ENCODE results near the gene CDC20B. TPM values are rescaled to one million over a fixed set of nuclear protein-coding genes. Genes with fewer than 3 reads are reported as not detected.
A peak's percentile ranks its signal among the peaks of the same experiment; 100 is the strongest.

CDC20B gene
- under 1 TPM in 3 of 4 donors, not detected in 1; 0.79 to 0.92 (median 0.82) TPM for polyA plus RNA-seq (ENCODE audit: insufficient read length in 4 of 4)

DNA sequence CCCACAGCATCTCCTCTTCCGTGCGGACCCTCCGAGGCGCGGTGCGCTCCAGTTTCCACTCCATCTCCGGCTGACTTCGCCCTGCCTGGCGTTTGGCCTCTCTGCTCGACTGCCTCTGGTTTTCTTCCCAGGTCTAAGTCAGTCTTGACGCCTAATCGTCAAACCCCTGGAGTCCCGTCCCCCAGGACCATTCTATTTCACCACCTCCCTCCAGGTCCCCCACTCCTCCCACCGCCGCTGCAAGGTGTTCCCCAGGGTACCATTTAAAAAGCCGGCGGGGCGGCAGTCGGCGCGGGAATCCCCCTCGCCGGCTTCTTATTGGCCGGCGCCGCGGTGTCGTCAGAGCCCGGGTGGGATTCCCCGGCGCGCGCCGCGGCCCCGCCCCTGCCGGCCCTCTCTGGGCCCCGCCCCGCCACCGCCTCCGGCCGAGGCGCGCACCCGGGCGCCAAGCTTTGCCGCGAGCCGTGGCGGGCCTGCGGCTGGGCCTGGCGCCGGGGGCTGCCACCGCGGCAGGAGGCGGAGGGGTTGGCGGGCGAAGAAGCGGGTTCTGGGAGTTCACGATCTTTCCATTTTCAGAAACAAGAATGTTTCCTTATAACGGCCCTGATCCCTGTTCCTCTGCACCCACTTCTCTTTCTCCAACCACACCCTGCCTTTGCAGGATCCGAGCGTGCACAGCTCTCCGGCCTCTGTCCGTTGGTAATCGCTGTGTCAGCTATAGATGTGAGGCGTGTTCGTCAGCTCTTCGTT lies at the start of gene CDC20B:
Gene CDC20B, minus strand, starts transcription at position 241 of the 750 bp plus-strand sequence. Its CDS starts 177 bp downstream, at position 64.
- peak in 2 of 4 donors; percentile 53 to 61 for DNase-seq (ENCODE audit: low read depth in 4 of 4, low spot score in 3 of 4)

DNA sequence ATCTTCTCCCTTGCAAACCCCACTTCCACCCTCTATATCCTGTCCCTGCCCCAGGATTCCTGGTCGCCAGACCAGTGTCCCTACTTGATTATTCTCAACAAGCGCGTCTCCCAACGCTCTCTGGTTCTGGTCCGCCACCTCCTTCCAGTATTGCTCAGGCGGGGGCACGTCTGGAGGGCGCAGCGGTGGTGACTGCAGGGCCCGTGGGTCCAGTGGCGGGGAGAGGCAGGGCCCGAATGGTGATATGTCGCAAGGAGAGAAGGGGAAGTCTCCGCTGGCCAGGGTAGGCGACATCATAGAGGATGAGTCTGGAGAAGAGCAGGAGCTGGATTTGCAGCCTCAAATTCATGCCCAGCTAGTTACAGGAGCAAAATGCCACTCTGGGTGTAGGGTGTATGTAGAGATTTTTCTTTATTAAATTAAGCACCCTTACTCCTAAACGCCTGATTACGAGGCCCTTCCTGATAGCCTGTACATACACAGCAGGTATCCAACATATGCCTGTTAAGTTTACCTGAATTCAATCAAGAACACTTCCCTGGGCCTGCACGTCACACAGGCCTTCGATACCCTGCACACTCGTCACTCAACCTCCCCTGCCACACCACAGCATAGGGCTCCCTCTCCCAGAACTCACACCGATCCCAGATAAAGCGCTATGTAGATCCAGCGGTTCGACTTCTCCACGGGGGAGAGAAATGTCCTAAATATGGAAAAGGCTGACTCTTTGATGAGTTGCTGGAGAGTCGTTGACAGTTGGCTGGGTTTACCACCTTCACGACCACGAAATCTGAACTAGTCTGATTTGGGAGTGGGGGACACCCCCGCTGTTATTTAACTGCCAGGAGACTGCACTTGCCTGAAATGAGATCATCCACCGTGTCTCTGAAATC lies 49.4 kb upstream of the CDC20B start:
- DNase-seq (ENCODE audit: low read depth in 4 of 4, low spot score in 3 of 4) = no peak

DNA sequence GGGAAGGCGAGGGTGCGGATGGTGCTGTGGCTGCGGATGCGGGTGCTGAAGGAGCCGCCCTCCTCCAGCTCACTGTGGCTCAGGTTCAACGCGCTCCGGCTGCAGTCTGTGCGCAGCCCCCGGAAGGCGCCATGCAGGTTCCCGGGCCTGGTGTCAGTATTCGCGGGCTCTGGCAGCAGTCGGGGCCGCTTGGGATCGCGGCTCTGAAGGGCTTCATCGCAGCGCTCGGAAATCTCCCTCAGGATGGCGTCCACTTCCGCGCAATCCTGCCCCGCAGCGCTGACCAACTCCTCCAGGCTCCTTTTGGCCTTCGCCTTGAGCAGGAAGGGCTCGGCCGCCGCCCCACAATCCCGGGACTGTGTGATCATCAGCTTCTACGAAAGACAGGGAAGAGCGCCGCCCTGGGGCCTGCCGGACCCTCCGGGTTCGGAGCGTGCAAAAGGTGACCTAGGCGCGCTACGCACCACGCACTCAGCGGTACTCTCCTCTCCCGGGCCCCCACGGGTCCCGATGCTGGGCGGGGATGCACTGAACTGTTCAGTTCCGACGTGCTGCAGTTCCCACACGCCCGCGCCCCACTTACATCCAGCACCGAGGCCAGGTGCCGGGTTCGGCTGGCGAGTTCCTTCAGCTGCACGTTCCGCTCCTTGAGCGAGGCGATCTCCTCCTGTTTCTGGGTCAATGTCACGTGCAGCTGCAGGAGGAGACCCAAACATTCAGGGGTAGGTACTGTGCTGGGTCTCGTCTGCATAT lies 47.6 kb upstream of the CDC20B start:
- DNase-seq (ENCODE audit: low read depth in 4 of 4, low spot score in 3 of 4) = no peak

- no peak for DNase-seq (ENCODE audit: low read depth in 4 of 4, low spot score in 3 of 4)
Measured at GRCh38 chr5:55219770-55220169, 46.8 kb upstream of the CDC20B start.

GRCh38 chr5:55218967-55219366 lies 46.0 kb upstream of the CDC20B start:
- peak in 1 of 4 donors; percentile 60 for DNase-seq (ENCODE audit: low read depth in 4 of 4, low spot score in 3 of 4)

DNA sequence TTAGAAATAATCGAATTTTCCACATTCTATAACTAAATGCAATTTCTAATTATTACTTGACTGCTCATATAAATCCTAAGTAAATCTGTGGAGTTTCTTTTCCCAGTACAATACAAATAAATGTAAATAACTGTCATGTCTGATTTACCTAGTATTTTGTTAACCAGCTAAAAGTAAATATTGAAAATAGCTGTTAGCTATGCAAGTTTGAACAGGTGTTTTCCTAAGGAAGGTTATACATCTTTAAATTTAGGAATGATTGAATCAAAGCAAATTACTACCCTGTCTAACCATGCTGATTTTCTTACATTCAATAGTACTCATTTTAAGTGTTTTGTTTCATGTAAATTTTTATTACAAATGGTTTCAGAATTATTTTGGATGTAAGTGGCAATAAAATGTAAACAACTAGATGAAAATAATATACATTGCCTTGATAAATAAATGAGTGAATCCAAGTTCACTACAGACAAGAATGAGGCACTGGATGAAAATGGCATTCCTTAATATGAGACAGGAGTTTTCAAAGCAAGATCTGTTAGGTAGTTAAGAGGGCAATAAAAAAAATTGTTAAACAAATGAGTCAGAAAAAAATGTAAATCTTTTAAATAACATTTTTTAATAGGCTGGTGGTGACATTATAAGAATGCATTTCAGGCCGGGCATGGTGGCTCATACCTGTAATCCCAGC lies 38.4 kb upstream of the CDC20B start:
- no peak for DNase-seq (ENCODE audit: low read depth in 4 of 4, low spot score in 3 of 4)

- no peak for DNase-seq (ENCODE audit: low read depth in 4 of 4, low spot score in 3 of 4)
Measured at GRCh38 chr5:55205001-55205400, 32.0 kb upstream of the CDC20B start.

DNA sequence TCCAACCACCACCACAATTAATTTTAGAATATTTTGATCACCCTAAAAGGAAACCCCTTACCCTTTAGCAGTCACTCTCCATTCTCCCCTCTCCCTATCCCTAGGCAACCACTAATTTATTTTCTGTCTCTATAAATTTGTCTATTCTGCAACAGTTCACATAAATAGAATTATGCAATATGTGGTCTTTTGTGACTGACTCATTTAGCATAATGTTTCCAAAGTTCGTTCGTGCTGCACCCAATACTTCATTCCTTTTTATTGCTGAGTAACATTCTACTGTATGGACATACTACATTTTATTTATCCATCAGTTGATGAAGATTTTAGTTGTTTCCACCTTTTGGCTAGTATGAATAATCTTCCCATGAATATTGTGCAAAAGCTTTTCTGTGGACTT lies 18.2 kb upstream of the CDC20B start:
- DNase-seq (ENCODE audit: low read depth in 4 of 4, low spot score in 3 of 4) = no peak

DNA sequence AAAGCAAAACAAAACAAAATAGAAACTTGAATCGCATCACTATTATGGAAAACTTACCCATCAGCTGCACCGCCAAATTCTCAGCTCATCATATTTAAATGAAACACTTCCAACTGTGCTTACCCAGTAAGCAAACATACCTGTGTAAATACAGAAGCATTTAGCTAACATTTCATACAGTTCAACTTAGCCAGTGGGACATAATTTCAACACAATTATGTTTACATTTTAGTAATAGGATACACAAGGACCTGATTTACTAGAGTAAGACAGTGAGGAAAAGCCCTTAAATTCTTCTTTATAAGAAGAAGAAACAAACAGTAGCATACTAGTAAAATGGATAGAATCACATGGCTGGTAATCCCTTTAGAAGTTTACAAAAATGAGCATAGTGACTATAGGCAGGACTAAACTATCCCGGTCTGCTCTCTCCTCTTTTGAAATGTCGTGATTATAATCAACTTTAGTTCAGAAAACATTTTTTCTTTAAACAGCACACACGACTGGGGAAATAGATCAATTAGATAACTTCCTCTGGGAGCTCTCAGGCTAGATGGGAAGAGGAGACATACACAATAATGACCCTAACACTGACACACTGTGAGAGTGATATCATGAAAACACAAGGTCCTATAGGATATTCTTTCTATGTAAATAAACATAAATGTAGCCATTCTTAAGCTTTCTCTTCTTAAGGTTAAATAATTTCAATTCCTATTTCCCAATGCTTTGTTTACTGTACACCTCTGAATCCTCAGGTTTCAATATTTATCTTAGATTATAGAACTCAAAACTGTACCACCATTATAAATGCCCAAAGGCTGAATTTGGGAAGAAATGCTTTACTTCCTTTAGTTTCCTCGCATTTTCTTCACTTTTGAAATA lies 15.9 kb upstream of the CDC20B start:
- DNase-seq (ENCODE audit: low read depth in 4 of 4, low spot score in 3 of 4) = no peak

DNA sequence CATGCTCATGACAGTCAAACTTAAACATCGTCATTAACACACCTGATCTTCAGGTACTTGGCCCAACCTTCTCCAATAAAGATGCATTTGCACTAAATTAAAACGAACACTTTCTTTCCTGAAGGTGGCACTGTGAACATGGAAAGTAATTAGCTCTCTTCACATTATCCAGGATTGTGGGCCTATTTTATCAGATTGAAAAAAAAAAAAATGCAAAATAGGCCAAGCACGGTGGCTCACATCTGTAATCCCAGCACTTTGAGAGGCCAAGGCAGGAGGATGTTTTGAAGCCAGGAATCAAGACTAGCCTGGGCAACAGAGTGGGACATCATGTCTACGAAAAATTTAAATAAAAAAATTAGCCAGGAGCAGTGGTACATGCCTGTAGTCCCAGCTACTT lies 14.4 kb upstream of the CDC20B start:
- DNase-seq (ENCODE audit: low read depth in 4 of 4, low spot score in 3 of 4) = no peak

DNA sequence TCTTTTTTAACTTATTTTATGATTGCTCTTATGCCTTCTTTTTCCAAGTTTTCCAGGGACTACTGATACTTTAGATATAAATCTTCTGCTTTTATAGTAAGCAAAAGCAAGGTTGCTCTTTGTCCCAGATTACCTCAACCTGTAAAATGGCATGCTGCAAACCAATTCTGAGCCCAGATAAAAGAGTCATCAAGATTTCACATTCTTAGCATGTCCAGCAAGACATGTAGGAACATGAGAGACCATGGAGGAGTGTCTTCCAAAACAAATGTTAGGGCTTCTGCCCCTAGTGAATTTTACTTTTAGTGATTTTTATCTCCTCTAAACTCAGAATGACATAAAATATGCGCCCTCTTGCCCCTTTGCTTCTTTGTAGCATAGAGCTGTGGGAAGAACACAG lies 7.0 kb upstream of the CDC20B start:
- no peak for DNase-seq (ENCODE audit: low read depth in 4 of 4, low spot score in 3 of 4)

DNA sequence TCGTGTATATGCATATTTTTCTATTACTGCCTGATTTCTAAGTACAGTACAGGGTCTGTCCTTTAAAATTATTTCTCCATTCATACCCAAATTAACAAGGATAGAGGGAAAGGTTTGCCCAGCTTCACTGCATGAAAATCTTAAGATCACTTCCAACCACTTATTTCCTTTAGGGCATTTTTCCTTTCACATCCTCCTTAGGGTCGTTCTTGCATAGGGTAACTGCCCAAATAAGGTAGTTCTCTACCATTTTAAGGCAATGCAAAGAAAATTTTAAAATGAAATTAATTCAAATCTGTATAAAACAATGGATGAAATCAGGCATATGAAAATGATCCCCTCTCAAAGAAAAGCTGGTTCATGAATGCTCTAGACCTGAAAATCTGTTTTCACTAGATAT lies 4.1 kb upstream of the CDC20B start:
- DNase-seq (ENCODE audit: low read depth in 4 of 4, low spot score in 3 of 4) = no peak

GRCh38 chr5:55176176-55176818 lies 3.3 kb upstream of the CDC20B start:
- no peak for DNase-seq (ENCODE audit: low read depth in 4 of 4, low spot score in 3 of 4)

DNA sequence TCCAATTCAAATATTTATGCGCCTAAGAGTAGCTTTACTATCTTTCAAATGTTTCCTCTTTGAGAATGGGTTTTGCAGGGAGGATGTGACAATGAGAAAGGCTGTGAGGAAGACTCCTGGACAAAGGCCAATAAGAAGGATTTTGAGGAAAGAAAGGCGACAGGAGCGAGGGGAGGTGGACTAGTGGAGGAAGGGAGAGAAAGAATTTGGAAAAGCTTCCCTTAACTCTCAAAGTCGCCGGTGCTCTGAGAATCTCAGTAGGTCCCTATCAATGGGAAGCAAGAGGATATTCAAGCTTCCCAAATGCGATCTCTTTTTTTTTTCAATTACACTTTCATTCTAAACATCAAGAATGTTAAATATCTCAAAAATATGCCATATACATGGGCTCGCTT lies 2.8 kb upstream of the CDC20B start:
- DNase-seq (ENCODE audit: low read depth in 4 of 4, low spot score in 3 of 4) = no peak

- DNase-seq (ENCODE audit: low read depth in 4 of 4, low spot score in 3 of 4) = no peak
Measured at GRCh38 chr5:55173687-55174230, 782 bp upstream of the CDC20B start.

- DNase-seq (ENCODE audit: low read depth in 4 of 4, low spot score in 3 of 4) = peak in 3 of 4 donors; percentile 71 to 78 (median 73)
Measured at GRCh38 chr5:55172051-55172899, 702 bp downstream of the CDC20B start.

GRCh38 chr5:55171471-55171870 lies 1.5 kb downstream of the CDC20B start:
- no peak for DNase-seq (ENCODE audit: low read depth in 4 of 4, low spot score in 3 of 4)

- DNase-seq (ENCODE audit: low read depth in 4 of 4, low spot score in 3 of 4) = no peak
Measured at GRCh38 chr5:55162666-55163065, 10.3 kb downstream of the CDC20B start.

Data from left renal pelvis (tissue), 4 donors.